CD4-positive, alpha-beta T cell (primary cell): ENCODE results near the gene MRPL52. TPM values are rescaled to one million over a fixed set of nuclear protein-coding genes. Genes with fewer than 3 reads are reported as not detected.

Source experiments
- ATAC-seq: fragments of 200-7000 bp; cut with Tn5 transposase; one replicate; pipeline ENCODE4 v1.10.0; 2022; ENCODE audit warnings: mild to moderate bottlenecking; ENCODE audit not compliant: poor library complexity
- CTCF ChIA-PET: fragments of 350-600 bp; sonication (Branson Sonifier 250); formaldehyde crosslinking; loops from one replicate; lab custom pipeline; 2021; ENCODE audit warnings: antibody characterized with exemption, inconsistent platforms; lab: Charles Lee
- POLR2A ChIA-PET: fragments of 350-600 bp; sonication (Branson Sonifier 250); formaldehyde crosslinking; loops from one replicate; lab custom pipeline; 2021; ENCODE audit warnings: antibody characterized with exemption, inconsistent platforms; lab: Charles Lee
- DNase-seq, 14 experiments: peaks; one replicate each; pipeline ENCODE4 v3.0.0-alpha.2; 2013 to 2020; ENCODE audit warnings: mixed read lengths in 2 of 14
- H3K27ac ChIP-seq, 2 donors: one replicate each; pipeline versions ENCODE4 v1.5.1 to v1.7.0; 2013; ENCODE audit warnings: low read length in 2 of 2, low read depth in 1 of 2, mild to moderate bottlenecking in 1 of 2
- H3K27me3 ChIP-seq, 2 experiments: 1 replicate in 1 of 2; 2 replicates in 1 of 2; pipeline versions ENCODE4 v1.6.1 to v1.7.0; 2013; ENCODE audit warnings: low read length in 2 of 2, control low read depth in 1 of 2, mild to moderate bottlenecking in 1 of 2, moderate library complexity in 1 of 2; ENCODE audit not compliant: insufficient read depth in 2 of 2, control insufficient read depth in 1 of 2
- H3K36me3 ChIP-seq: one replicate; pipeline ENCODE4 v1.6.1; 2013; ENCODE audit warnings: low read length, control low read depth; ENCODE audit not compliant: insufficient read depth
- H3K4me1 ChIP-seq: one replicate; pipeline ENCODE4 v1.6.1; 2013; ENCODE audit warnings: low read length, control low read depth; ENCODE audit not compliant: insufficient read depth
- H3K4me3 ChIP-seq: one replicate; pipeline ENCODE4 v1.5.1; 2013; ENCODE audit warnings: mild to moderate bottlenecking, low read length, moderate library complexity
- H3K9me3 ChIP-seq, 2 experiments: 1 replicate in 1 of 2; 2 replicates in 1 of 2; pipeline versions ENCODE4 v1.6.1 to v1.7.0; 2013; ENCODE audit warnings: low read length in 2 of 2, mild to moderate bottlenecking in 2 of 2, control low read depth in 1 of 2, moderate library complexity in 1 of 2; ENCODE audit not compliant: control insufficient read depth in 1 of 2, insufficient read depth in 1 of 2
- H3K27ac Mint-ChIP-seq: one replicate; pipeline ENCODE4 v1.8.0; 2020; ENCODE audit warnings: mixed read lengths
- H3K27me3 Mint-ChIP-seq: one replicate; pipeline ENCODE4 v1.8.0; 2021; ENCODE audit warnings: mixed read lengths
- H3K36me3 Mint-ChIP-seq: one replicate; pipeline ENCODE4 v1.8.0; 2021; ENCODE audit warnings: low read depth, mixed read lengths
- H3K4me1 Mint-ChIP-seq: one replicate; pipeline ENCODE4 v1.8.0; 2021; ENCODE audit warnings: low read depth, mixed read lengths
- H3K4me3 Mint-ChIP-seq: one replicate; pipeline ENCODE4 v1.8.0; 2020; ENCODE audit warnings: mild to moderate bottlenecking, mixed read lengths
- H3K9me3 Mint-ChIP-seq: one replicate; pipeline ENCODE4 v1.8.0; 2020; ENCODE audit warnings: mixed read lengths
- intact Hi-C, 2 experiments: fragments of 100-400 bp; cut with DNase I in 1 of 2; cut with micrococcal nuclease in 1 of 2; formaldehyde crosslinking; loops; one replicate each; pipeline versions ENCODE4 v1.15.1 to v1.9.0; 2023 to 2025; cut with DNase I, micrococcal nuclease
- total RNA-seq, 174 experiments: library from RNA in 2 of 174; stranded (reverse) in 2 of 174; gene quantifications; one replicate each; pipeline ENCODE4 v1.2.3 and lab custom pipeline; 2021 to 2026
- TF ChIP-seq, protein P1 (sequence below): fragments of 200-600 bp; IDR thresholded peaks from one replicate; pipeline ENCODE4 v1.8.0; 2022; ENCODE audit warnings: antibody characterized with exemption, mild to moderate bottlenecking

MRPL52 gene
- total RNA-seq, 2 experiments from 2014 or later = 27.6 to 29.4 TPM

DNA sequence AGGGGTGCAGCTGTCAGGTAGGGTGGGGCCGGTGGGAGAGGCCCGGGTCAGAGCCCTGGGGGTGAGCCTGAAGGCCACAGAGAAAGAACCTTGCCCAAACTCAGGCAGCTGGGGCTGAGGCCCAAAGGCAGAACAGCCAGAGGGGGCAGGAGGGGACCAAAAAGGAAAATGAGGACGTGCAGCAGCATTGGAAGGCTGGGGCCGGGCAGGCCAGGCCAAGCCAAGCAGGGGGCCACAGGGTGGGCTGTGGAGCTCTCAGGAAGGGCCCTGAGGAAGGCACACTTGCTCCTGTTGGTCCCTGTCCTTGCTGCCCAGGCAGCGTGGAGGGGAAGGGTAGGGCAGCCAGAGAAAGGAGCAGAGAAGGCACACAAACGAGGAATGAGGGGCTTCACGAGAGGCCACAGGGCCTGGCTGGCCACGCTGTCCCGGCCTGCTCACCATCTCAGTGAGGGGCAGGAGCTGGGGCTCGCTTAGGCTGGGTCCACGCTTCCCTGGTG is 17.2 kb downstream of the MRPL52 start:
- no peak overlapping the region for H3K4me3 Mint-ChIP-seq
- no peak overlapping the region for H3K27ac Mint-ChIP-seq
- H3K27me3 Mint-ChIP-seq = peaks cover 19% of the 10 kb centered on the region
- Histone ChIP-seq H3K4me3 (no peak overlapping the region), H3K36me3 (no peaks in the 10 kb centered on the region), H3K27ac (no peak overlapping the region), H3K27me3 (peaks cover 0 to 2% of the 10 kb centered on the region in 2 experiments), H3K9me3 (no peaks in the 10 kb centered on the region), H3K4me1 (peaks cover 5% of the 10 kb centered on the region)
- no peaks in the 10 kb centered on the region for H3K9me3 Mint-ChIP-seq
- DNase-seq = no peak
- intact Hi-C loops = no loop called here
- TF ChIP-seq, protein P1, sequence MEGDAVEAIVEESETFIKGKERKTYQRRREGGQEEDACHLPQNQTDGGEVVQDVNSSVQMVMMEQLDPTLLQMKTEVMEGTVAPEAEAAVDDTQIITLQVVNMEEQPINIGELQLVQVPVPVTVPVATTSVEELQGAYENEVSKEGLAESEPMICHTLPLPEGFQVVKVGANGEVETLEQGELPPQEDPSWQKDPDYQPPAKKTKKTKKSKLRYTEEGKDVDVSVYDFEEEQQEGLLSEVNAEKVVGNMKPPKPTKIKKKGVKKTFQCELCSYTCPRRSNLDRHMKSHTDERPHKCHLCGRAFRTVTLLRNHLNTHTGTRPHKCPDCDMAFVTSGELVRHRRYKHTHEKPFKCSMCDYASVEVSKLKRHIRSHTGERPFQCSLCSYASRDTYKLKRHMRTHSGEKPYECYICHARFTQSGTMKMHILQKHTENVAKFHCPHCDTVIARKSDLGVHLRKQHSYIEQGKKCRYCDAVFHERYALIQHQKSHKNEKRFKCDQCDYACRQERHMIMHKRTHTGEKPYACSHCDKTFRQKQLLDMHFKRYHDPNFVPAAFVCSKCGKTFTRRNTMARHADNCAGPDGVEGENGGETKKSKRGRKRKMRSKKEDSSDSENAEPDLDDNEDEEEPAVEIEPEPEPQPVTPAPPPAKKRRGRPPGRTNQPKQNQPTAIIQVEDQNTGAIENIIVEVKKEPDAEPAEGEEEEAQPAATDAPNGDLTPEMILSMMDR = no peak
- CTCF ChIA-PET = no interaction called here
- ATAC-seq = no peak
- H3K4me1 Mint-ChIP-seq = no peaks in the 10 kb centered on the region
- POLR2A ChIA-PET = no interaction called here
- no peaks in the 10 kb centered on the region for H3K36me3 Mint-ChIP-seq

DNA sequence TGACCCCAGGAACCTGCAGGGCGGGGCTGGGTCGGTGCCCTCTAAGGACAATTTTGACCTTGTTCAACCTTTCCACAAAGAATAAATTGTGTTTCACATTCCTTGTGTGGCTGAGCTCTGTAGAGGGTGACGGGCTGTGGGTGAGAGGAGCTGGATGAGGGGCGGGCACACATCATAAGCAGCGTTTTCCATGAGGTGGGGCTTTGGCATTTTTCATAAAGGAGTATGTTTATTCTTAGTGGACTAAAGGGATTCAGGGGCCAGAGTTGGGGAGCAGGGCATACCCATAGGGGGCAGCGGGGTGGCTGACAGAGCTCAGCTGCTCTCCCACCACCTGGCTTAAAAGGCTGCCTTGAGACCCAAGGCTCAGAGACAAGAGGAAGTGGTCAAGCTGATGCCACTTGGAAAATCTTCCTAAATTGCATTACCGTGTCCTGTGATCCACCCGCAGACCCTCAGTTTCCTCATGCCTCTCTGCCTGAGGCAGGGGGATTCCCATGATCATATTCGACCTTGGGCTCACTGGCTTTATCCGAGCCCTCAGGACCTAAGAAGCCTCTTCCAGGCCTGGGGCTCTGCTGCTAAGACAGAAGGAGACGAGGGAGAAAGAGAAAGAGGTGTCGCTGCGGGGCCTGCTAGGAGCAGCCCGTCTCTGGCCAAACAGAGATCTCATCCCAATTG is 18.1 kb downstream of the MRPL52 start:
- intact Hi-C loops = no loop called here
- POLR2A ChIA-PET = no interaction called here
- Mint-ChIP-seq H3K4me1 (peaks cover 2% of the 10 kb centered on the region), H3K27ac (no peak overlapping the region), H3K9me3 (no peaks in the 10 kb centered on the region), H3K4me3 (no peak overlapping the region), H3K36me3 (no peaks in the 10 kb centered on the region), H3K27me3 (peaks cover 19% of the 10 kb centered on the region)
- TF ChIP-seq, protein P1 = no peak
- peak in 2 of 14 experiments; percentile 50 to 62 for DNase-seq
- Histone ChIP-seq H3K4me1 (peaks cover 7% of the 10 kb centered on the region), H3K36me3 (no peaks in the 10 kb centered on the region), H3K27me3 (peaks cover 0 to 2% of the 10 kb centered on the region in 2 experiments), H3K9me3 (no peaks in the 10 kb centered on the region), H3K4me3 (no peak overlapping the region), H3K27ac (no peak overlapping the region)
- CTCF ChIA-PET = no interaction called here
- ATAC-seq = no peak

DNA sequence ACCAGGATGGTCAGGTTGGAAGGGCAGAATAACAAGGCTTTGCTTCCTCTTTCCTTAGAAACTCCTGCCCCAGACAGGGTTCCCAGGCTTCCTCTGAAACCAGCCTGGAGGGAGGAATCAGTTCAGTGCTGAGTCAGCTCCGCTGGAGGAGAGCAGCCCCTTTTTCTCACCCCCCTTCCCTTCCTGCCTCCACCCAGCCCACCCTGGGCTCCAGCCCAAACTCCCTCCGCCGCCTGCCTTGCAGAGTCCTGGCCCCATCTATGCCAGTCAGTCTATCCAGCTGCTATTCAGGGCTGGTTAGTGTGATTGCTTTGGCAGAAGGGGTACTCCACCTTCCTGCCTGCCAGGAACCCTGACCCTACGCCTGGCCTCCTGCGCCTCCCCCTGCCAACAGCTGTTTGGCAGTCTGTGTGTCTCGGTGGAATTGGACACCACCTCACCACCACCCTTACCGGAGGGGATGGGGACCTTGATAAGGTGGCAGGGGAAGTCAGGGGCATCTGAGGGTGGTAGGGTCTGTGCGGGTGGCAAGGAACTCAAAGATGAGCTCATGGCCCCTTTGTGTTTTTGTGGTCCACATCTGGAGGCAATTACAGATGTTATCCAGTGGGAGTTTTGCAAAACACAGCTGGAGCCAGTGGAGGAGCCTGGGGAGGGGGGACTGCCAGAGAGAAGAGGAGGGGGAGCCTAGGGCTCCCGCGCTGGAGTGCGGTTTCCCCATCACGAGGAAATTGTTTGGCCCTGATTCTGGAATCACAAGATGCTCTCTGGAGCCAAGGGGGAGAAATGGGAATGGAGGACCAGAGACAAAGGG is 18.9 kb downstream of the MRPL52 start:
- POLR2A ChIA-PET = no interaction called here
- H3K4me3 Mint-ChIP-seq = no peak overlapping the region

More for the DNA sequence above, 18.9 kb downstream of the MRPL52 start:
- Histone ChIP-seq H3K4me3 (no peak overlapping the region), H3K27me3 (peaks cover 0 to 2% of the 10 kb centered on the region in 2 experiments), H3K9me3 (no peaks in the 10 kb centered on the region), H3K36me3 (no peaks in the 10 kb centered on the region), H3K27ac (no peak overlapping the region), H3K4me1 (peaks cover 14% of the 10 kb centered on the region)
- CTCF ChIA-PET = no interaction called here
- Mint-ChIP-seq H3K27me3 (peaks cover 14% of the 10 kb centered on the region), H3K36me3 (no peaks in the 10 kb centered on the region), H3K9me3 (no peaks in the 10 kb centered on the region), H3K27ac (no peak overlapping the region), H3K4me1 (peaks cover 9% of the 10 kb centered on the region)
- ATAC-seq = no peak
- intact Hi-C loops = no loop called here
- TF ChIP-seq, protein P1 = no peak
- DNase-seq = peak in 1 of 14 experiments; percentile 38
